Coronary artery (tissue), 2 donors: ENCODE measurements around the gene GAL3ST3.
"Not testable (repeated sequence)": the region's sequence is repeated elsewhere in the genome, so short reads cannot be mapped to it uniquely, and the experiment has no call there.

Source experiments
- DNase-seq: peaks from one replicate; pipeline ENCODE4 v3.0.0-alpha.2; 2017; ENCODE audit warnings: low spot score
- H3K27ac ChIP-seq, 2 donors: fragments of 200-600 bp; sonication (generic); one replicate each; pipeline ENCODE4 v1.5.1; 2016 to 2019
- H3K4me3 ChIP-seq: fragments of 200-600 bp; sonication (generic); 2 replicates; pipeline ENCODE4 v1.5.1; 2016; ENCODE audit warnings: mild to moderate bottlenecking, moderate library complexity
- TF ChIP-seq, protein P1 (sequence below): fragments of 200-600 bp; sonication (generic); IDR thresholded peaks from one replicate; pipeline ENCODE4 v1.5.1; 2019; ENCODE audit warnings: antibody characterized with exemption

GAL3ST3 gene

DNA sequence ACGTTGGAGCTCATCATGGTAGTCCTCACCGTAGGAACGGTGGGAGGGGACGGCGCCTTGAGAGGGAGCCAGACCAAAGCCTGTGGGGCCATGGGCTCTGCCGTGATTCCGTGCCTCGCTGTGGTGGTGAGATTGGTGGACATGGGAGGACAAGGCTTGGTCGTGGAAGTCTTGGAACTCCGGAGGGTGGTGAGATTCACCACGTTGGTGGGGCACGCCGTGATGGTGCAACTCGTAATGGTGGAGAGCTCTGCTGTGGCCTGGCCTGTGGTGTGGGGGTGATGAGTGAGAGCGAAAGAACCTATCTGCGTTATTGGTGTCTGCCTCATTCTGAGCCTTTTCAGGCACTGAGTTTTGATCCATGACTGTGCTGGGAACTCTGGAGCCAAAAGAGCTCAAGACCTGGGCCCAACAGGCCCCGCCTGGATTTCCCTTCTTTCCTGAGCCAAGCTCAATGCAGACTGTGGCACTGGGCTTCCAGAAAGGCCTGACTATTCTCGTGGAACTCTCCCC lies 22.9 kb downstream of the GAL3ST3 start, which contains the start of gene CATSPER1:
CATSPER1 (minus strand) TSS at position 463 of the 513 bp plus-strand sequence; CDS start at position 363, 100 bp downstream.
- H3K27ac ChIP-seq: no peak within 1 kb of the TSS
- DNase-seq: no peak
- no peak within 1 kb of the TSS for H3K4me3 ChIP-seq
- TF ChIP-seq, protein P1, sequence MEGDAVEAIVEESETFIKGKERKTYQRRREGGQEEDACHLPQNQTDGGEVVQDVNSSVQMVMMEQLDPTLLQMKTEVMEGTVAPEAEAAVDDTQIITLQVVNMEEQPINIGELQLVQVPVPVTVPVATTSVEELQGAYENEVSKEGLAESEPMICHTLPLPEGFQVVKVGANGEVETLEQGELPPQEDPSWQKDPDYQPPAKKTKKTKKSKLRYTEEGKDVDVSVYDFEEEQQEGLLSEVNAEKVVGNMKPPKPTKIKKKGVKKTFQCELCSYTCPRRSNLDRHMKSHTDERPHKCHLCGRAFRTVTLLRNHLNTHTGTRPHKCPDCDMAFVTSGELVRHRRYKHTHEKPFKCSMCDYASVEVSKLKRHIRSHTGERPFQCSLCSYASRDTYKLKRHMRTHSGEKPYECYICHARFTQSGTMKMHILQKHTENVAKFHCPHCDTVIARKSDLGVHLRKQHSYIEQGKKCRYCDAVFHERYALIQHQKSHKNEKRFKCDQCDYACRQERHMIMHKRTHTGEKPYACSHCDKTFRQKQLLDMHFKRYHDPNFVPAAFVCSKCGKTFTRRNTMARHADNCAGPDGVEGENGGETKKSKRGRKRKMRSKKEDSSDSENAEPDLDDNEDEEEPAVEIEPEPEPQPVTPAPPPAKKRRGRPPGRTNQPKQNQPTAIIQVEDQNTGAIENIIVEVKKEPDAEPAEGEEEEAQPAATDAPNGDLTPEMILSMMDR: no peak

DNA sequence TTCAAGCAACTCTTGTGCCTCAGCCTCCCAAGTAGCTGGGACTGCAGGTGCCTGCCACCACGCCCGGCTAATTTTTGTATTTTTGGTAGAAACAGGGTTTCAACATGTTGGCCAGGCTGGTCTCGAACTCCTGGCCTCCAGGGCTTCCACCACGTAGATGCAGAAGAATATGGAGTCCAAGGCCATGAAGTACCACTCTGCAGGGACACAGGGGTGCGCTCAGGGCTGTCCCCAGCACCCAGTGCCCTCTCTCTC lies 25.8 kb downstream of the GAL3ST3 start:
- not testable (repeated sequence) for H3K27ac ChIP-seq, DNase-seq, H3K4me3 ChIP-seq

DNA sequence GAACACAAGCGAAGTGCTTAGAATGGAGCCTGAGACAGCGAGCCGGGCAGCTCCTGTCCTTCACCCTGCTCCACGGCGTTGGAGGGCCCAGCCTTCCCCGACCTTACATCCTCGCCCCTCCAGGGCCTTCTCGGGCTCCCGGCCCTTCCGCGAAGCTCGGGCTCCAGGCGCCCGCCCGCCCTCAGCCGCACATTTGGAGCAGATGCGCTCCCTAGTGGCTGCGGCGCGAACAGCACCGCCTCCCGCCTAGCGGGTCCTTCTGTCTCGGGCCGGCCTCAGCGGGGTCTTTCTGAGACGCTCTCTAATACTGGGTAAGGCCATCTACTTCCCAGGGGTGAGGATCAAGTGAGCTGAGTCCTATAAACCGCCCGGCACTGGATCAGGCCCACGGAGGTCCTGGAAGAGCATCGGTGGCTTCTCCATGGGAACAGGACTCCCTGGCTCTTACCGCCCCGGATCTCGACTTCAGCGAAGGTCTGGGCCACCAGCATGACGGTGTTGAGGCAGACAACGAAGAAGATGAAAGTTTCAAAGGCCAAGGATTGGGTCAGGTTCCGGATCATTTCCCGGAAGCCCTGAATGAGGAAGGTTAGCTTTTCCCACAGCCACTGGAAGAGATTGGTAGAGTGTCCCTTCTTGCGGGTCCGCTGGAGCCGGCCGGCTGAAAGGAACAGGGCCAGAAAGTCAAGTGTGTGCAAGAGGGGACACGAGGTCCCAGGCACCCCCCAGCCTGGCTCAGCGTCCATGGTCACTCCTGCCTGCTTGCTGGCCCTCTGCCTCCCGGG lies 26.4 kb downstream of the GAL3ST3 start:
- DNase-seq: no peak
- no peak overlapping the region for H3K27ac ChIP-seq

DNA sequence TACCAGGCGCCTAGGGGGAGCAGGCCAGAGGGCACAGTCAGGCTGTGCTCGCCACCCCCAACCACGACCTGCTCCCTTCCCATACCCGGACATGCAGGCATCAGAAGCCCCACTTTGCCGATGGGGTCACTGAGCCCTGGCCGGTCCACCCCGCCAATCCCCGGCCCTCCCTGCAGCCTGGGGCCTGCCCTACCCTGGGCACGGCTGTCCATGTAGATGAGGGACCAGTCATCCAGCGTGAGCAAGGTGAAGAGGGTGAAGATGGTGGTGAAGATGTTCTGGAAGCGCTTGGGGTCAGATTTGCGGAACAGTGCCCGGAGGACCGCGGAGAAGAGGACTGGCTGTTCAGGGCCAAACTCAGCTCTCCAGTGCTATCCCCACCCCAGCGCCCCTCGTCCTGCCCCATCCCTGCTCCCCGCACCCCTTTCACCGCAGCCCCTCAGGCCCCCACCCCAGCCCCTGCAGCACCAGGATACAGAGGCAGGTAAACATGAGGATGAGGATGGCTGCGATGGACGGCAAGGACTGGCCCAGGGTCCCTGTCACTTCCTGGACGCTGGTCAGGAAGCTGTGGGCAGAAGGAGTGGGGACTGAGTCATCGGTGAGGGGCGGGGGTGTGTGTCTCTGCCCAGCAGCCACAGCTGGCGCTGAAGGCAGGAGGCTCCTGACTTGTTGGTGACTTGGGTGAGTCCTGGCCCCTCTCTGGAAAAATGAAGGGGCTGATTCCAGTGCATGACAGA lies 28.2 kb downstream of the GAL3ST3 start:
- no peak for DNase-seq
- no peak overlapping the region for H3K4me3 ChIP-seq
- H3K27ac ChIP-seq: peak overlapping the region in 1 of 2 donors; percentile 35
- TF ChIP-seq, protein P1: no peak

More for the DNA sequence above, 26.4 kb downstream of the GAL3ST3 start:
- TF ChIP-seq, protein P1: peak; percentile 93
- peak overlapping the region; percentile 62 for H3K4me3 ChIP-seq

DNA sequence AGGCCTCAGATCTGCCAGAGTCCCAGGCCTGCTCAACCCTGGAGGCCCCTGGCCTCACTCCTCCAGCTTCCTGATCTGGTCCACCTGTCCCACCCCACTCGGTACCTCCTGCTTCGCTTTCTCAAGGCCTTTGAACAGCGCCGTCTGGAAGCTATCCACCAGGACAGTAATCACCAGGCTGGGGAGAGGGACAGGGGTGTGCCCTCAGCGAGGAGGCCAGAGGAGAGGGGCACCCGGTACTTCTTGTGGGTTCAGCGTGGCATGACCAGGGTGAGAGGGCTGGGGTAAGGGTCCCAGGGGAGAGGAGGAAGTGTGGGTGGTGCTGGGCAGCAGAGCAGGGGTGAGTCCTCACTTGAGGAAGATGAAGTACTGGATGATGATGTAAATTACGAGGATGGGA lies 28.7 kb downstream of the GAL3ST3 start:
- Histone ChIP-seq H3K4me3 (no peak overlapping the region), H3K27ac (no peak overlapping the region)
- TF ChIP-seq, protein P1: no peak
- no peak for DNase-seq

DNA sequence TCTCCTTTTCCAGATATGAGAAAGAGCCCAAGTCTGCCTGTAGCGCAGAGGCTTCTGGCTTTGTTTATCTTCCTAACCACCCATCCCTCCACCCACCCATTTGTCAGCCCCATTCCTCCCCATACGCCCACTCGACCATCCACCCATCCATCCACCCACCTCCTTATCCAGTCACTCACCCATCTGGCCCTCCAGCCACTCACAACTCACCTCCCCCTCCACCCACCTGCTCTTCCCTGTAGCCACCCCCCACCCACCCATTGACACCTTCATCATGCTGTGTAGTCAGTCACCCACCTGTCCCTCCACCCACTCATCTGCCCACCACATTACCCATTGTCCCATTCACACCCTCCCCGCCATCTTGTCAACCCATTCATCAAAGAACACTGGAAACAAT lies 31.6 kb downstream of the GAL3ST3 start:
- DNase-seq: no peak
- no peak overlapping the region for H3K27ac ChIP-seq
- no peak overlapping the region for H3K4me3 ChIP-seq
- TF ChIP-seq, protein P1: no peak

DNA sequence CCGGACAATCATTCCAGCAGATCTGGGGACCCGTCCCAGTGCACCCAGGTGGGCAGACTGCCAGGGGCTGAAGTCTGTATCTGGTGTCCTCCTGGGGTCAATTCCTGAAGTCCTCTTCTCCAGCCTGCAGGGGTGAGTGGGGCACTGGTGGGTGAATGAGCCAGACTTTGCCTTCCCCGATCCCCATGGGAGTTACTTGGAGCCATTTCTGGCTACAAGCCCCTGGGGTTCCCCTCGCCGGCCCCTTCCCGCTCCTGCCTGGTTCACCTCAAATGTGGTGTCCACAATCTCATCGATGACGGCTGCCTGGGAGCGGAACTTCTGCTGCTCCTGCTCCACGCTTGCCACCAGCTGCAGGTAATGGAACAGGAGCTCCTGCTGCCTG lies 32.2 kb downstream of the GAL3ST3 start:
- no peak for DNase-seq
- Histone ChIP-seq H3K4me3 (no peak overlapping the region), H3K27ac (peak overlapping the region; percentile 68 to 94)
- TF ChIP-seq, protein P1: no peak
